ENCODE results near the gene PTPN12.
"Not testable (repeated sequence)": the region's sequence is repeated elsewhere in the genome, so short reads cannot be mapped to it uniquely, and the experiment has no call there.

Gene PTPN12

DNA sequence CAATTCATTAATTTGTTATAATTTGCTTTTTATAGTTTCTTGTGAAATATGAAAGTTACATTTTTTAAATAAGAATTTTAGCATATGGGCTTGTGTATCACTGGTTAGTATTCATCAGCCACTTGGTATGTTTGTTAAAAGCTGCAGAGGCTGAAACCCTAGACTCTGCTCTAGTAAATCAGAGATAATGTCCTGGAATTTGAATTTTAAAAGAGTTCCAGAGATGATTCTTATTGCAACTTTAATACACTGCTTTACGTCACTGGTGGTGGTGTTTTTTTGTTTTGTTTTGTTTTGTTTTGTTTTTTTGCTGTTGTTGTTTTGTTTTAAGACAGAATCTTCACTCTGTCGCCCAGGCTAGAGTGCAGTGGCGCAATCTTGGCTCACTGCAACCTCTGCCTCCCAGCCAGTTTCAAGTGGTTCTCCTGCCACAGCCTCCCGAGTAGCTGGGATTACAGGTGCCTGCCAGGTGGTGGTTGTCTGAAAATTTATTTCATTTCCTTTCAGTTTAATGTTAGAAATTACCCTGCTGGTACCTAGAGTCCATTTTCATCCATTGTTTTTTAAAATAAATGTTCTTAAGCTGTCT lies 43.8 kb downstream of the PTPN12 start:
- no peak for DNase-seq

DNA sequence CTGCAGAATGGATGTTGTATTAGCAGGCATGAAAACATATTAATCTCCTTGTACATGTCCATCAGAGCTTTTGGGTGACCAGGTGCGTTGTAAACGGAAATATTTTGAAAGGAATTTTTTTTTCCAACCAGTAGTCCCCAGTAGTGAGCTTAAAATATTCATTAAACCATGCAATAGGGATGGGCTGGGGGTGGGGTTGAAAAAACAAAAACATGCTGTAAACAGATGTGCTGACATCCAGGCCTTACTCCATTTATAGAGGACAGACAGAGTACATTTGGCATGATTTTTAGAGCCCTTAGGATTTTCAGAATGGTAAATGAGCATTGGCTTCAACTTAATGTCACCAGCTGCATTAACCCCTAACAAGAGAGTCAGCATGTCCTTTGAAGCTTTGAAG lies 50.2 kb downstream of the PTPN12 start:
- DNase-seq, result no peak

DNA sequence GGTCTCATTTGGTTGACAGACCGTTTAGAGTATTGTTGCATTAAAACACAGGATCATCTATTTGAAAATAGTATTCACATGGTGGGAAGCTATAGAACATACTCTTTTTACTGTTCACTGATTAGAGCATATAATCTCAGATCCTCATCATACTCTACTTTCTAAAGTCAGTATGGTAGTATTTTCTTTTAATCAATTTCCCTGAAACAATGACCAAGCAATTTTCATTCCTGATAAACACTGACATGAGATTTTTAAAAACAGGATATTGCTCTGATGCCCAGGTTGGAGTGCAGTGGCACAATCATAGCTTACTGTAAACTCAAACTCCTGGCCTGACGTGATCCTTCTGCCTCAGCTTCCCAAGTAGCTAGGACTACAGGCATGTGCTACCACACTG lies 63.9 kb downstream of the PTPN12 start:
- DNase-seq, result no peak

DNA sequence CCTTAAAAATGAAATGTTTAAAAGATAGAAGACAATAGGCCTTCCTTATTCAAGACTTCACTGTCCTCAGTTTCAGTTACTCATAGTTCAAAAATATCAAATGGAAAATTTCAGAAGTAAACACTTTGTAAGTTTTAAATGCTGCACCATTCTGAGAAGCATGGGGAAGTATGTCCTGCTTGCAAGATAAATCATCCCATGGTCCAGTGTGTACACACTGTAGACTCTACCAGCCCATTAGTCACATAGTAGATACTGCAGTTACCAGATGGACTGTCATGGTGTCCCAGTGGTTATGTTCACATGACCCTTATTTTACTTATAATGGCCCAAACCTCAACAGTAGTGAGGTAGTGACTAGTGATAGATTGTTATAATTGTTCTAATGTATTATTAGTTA lies 69.5 kb downstream of the PTPN12 start:
- DNase-seq, result no peak

DNA sequence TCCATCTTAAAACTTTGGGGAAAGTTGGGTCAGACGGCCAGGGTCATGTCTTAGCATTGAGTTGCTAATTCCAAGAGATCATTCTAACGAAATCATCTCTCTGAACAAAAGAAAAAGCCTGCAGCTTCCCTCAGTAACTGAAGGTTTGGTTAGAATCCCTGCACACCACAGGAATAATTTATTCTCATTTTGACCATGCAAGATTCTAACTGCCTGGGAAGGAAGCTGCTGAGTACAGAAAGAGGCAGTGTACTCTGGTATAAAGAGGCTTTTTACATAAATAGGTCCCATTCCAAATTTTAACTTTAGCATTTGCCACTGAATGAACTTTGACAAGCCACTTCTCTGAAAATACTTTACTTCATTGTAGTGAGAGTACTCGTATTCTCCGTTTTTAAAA lies 82.2 kb downstream of the PTPN12 start:
- DNase-seq, result no peak

DNA sequence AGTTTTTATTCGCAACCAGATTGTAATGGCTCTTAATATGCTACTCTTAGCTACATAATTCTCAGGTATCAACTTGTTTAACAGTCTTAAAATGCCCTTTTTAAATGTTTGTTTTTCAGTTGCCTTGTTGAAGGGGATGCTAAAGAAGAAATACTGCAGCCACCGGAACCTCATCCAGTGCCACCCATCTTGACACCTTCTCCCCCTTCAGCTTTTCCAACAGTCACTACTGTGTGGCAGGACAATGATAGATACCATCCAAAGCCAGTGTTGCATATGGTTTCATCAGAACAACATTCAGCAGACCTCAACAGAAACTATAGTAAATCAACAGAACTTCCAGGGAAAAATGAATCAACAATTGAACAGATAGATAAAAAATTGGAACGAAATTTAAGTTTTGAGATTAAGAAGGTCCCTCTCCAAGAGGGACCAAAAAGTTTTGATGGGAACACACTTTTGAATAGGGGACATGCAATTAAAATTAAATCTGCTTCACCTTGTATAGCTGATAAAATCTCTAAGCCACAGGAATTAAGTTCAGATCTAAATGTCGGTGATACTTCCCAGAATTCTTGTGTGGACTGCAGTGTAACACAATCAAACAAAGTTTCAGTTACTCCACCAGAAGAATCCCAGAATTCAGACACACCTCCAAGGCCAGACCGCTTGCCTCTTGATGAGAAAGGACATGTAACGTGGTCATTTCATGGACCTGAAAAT lies 89.7 kb downstream of the PTPN12 start:
- DNase-seq, result no peak

DNA sequence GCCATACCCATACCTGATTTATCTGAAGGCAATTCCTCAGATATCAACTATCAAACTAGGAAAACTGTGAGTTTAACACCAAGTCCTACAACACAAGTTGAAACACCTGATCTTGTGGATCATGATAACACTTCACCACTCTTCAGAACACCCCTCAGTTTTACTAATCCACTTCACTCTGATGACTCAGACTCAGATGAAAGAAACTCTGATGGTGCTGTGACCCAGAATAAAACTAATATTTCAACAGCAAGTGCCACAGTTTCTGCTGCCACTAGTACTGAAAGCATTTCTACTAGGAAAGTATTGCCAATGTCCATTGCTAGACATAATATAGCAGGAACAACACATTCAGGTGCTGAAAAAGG lies 90.2 kb downstream of the PTPN12 start:
- no peak for DNase-seq

DNA sequence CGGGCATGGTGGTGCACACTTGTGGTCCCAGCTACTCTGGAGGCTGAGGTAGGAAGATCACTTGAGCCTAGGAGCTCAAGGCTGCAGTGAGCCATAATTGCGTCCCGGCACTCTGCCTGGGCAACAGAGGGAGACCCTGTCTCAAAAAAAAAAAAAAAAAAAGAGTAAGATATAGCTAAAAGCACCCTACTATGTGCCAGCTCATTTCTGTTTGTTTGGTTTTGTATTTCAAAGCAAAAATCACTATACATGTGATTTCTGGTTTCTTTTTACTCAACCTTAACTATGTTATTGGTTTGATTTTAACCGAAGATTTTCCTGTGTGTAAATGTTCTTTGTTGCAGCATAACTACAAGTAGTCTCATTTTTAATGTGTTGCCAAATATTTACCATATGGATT lies 92.7 kb downstream of the PTPN12 start:
- no peak for DNase-seq

DNA sequence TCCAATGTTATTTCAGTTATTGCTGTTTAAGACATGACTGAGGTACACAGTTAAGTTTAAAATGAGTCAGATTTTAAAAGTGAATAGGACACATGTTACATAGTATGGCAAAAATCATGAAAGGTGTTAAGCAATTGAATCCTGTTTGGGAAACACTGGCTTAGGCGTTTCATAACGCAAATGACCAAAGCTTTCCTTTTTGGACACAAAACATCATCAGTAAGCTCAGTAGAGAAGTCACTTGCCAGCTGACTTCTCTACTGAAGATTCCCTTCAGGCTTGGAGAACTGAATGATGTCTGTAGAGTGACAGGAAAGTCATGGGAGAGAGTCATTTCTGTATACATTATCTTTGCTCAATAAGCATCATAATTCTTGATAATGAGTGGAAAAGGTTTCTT lies 94.7 kb downstream of the PTPN12 start:
- DNase-seq, result no peak

DNA sequence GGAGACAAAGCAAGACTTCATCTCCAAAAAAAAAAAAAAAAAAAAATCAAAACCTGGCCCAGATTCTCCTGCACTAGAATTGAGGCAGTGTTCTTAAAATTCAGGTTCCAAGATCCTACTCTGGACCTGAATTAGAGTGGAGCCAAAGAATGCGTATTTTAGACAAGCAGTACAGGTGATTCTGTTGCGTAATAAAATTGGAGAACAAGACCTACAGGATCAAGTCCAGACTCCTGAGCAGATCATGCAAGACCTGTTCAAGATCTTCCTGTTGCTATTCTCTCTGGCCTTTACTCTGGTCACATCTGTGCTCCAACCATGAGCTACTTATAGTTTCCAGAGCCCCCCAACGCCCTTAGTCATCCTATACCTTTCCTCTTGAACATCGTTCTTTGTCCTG lies 107.7 kb downstream of the PTPN12 start:
- DNase-seq, result no peak

DNA sequence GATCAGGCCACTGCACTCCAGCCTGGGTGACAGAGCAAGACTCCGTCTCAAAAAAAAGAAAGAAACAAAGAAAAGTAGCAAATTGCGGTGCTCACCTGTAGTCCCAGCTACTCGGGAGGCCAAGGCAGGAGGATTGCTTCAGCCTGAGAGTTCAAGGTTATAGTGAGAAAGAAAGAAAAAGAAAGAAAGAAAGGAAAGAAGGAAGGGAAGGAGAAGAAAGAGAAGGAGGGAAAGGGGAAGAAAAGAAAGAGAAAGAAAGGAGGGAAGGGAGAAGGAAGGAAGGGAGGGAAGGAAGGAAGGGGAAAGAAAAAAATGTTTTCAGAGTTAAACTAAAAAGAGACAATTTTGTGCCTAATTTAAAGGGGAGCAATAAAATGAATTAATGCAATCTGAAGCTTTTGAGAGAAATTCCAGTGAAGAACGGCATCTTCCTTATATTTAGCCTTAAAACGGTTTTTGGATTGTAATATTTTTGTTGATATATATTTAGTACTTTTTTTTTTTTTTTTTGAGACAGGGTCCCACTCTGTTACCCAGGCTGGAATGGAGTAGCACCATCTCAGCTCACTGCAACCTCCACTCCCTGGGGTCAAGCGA lies 111.7 kb downstream of the PTPN12 start:
- DNase-seq, result no peak

DNA sequence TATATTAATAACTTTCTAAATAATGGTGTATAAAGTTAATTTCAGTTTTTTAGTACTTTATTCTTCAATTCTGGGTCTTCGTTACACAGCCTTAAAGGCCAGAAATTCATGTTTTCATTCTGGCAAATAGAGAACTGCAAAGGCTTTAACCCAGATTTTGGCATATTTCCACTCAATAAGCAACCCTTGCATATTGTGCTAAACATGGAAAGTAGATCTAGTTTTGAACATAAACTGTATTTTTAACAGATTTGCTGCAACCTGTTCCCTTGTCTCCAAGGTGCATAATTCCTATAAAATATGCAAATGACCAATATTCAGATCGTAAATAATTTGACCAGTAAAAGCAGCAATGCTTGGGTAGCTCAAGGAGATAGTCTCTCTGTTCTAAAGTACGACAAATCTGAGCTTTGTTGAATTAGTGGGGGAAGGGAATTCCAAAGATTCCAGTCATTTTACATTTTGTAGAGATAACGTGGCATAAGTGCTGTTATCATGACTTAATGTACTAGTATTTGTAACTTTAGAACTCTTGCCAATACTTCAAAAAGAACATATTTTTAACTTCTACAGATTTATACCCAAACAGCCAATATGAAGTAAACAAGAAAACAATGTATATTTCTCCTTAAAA lies 112.7 kb downstream of the PTPN12 start:
- DNase-seq, result no peak

DNA sequence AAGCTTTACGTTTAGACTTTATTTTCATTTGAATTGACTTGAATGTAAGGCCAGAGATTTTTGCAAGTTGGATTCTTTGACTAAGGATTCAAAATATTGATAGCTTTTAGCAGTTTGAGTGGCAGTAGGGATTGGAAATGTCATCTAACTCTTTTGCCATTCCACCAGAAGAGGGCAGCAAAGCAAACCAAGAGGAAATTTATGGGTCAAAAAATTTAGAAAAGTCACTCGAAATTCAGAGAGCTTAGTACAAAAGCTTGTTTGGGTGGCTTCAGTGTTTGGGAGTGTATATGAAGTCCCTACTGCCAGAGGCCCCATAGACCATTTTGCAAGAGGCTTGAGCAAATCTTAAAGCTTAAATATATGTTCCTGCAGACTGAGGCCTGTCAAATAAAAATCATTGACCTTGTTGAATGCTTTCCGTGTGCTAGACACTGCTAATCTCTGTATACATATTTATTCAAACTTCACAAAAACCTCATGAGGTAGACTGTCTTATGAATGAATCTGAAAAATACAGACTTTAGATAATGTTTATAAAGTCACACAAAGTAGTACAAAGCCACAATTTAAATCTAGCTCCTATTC lies 114.6 kb downstream of the PTPN12 start:
- no peak for DNase-seq

DNA sequence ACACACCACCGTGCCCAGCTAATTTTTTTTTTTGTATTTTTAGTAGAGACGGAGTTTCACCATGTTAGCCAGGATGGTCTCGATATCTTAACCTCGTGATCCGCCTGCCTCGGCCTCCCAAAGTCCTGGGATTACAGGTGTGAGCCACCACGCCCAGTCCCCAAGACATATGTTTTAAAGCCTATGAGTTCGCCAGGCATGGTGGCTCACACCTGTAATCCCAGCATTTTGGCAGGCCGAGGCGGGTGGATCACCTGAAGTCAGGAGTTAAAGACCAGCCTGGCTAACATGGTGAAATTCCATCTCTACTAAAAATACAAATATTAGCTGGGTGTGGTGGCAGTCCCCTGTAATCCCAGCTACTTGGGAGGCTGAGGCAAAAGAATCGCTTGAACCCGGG lies 115.7 kb downstream of the PTPN12 start:
- not testable (repeated sequence) for DNase-seq

DNA sequence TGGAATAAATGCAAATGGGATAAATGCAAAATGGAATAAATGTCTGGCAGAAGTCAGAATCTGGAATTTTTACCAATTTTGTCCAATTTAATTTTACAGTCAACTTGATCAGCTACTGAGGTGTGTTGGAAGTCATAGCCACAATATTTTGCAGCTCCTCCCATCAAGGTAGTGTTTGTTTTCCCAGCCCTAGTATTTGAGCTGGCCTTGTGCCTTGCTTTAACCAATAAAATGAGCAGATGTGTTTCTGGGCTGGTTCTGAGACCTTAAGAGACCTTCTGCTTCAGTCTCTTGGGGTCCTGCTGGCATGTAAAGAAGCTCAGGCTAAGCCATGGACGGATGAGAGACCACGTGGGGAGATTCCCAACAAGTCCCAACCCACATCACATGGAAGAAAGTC lies 116.5 kb downstream of the PTPN12 start:
- DNase-seq, result no peak

DNA sequence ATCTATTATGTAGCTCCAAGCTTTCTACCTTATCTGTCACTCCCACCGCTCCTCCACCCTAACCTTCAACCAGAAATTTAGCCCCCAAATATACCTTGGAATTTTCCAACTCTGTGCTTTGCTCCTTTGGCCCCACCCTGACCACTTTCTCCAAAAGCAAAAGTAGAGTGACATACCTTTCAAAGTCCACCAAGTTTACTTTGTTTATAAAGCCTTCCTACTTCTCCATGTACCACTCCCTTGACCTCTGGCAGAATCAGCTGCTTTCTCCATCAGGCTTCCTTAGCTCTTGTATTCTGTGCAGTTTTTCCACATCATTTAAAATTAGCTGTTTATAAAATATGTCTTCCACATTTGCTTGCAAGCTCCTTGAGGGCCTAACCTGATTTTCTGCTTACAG lies 118.3 kb downstream of the PTPN12 start:
- no peak for DNase-seq

DNA sequence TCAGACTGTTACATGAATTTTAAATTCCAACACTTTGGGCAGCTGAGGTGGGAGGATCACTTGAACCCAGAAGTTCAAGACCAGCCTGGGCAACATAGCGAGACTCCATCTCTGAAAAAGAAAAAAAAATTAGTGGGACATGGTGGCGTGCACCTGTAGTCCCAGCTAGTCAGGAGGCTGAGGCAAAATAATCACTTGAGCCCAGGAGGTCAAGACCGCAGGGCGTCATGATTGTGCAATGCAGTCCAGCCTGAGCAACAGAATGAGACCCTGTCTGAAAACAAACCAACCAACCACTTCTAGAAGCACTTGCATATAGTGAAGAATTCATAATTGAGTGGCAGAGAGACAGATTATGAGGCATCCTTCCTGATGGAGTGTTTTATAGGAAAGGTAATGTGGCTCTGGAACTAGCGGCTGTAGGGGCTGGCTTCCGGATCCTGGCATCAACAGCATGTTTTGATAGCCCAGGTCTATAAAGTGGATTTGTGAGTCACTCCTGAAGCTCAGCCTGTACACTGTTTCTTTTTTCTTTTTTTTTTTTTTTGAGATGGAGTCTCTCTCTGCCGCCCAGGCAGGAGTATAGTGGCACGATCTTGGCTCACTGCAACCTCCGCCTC lies 118.9 kb downstream of the PTPN12 start:
- no peak for DNase-seq

DNA sequence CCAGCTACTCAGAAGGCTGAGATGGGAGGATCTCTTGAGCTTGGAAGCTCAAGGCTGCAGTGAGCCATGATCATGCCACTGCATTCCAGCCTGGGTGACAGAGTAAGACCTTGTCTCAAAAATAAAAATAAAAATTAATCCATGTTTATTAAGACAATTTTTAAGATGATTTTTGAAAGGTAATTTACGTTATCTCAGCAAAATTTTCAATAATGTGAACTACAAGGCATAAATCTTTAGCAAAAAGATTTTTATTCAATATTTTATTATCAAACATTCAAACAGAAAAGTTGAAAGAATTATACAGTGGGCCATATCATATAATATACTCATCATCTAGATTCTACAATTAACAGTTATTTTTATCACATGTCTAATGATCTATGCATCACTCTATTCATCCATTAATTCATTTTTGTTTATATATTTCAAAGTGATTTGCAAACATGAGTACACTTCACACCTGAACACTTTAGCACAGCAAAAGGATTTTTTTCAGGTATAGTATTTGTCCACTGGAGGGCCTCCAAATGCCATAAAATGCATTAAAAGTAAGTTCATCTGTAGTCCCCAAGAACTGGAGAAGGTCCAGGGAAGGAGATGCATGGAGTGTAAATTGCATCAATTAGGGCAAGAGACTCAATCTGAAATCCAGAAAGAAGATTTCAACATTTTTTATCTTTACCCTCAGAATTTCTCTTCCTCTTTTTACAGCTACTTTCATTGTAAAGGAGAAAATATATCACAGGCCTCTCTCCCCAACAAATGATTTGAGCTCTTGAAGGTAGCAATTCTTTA lies 120.5 kb downstream of the PTPN12 start:
- no peak for DNase-seq

DNA sequence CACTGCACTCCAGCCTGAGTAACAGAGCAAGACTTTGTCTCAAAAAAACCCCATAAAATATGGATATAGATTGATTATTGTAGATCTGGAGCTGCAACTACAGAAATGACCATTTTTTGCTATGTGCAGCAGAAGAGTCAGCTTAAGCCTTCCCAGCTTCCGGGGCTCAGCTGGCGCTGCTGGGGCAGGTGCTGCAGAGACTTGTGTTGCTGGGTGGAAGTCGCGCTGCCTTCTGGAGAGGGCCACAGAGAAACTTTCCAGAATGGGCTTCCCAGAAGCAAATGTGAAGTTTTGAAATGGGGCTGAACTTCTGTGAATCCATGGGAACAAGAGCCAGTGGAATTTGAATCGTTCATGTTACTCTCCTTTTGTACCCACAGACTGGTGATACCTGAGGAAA lies 121.8 kb downstream of the PTPN12 start:
- DNase-seq, result no peak

DNA sequence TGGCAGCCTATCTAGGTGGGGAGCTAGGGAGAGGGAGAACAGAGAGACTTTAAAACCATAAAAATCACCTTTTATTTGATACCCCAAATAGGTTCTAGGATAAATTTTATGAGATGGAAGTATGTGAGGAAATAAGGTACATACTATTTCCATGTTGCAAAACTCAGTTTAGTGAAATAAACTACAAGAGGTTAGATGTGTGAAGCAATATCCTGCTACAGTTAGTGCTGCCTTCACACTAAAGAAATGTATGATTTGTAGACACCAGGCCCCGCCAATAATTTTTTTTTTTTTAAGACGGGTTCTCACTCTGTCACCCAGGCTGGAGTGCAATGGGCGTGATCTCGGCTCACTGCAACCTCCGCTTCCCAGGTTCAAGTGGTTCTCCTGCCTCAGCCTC lies 124.7 kb downstream of the PTPN12 start:
- no peak for DNase-seq

DNA sequence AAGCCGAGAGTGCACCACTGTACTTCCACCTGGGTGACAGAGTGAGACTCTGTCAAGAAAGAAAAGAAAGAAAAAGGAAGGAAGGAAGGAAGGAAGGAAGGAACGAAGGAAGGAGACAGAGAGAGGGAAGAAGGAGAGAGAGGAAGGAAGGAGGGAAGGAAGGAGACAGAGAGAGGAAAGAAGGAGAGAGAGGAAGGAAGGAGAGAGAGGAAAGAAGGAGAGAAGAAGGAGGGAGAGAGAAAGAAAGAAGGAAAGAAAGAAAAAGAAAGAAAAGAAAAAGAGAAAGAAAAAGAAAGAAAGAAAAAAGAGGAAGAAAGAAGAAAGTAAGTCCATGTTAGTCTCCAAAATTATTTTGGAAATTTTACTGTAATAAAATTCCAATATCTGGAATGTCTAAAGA lies 125.8 kb downstream of the PTPN12 start:
- no peak for DNase-seq

DNA sequence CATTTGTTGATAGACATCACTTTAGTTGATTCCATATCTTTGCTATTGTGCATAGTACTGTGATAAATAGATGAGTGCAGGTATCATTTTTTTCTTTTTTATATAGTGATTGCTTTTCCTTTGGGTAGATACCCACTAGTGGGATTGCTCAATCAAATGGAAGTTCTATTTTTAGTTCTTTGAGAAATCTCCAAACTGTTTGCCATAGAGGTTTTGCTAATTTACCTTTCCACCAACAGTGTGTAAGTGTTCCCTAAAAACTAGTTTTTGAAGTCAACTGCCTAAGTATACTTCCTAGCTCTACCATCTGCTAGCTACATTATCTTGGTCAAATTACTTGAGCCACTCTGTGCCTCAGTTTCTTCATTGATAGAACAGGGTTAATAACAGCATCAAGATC lies 127.6 kb downstream of the PTPN12 start:
- no peak for DNase-seq

DNA sequence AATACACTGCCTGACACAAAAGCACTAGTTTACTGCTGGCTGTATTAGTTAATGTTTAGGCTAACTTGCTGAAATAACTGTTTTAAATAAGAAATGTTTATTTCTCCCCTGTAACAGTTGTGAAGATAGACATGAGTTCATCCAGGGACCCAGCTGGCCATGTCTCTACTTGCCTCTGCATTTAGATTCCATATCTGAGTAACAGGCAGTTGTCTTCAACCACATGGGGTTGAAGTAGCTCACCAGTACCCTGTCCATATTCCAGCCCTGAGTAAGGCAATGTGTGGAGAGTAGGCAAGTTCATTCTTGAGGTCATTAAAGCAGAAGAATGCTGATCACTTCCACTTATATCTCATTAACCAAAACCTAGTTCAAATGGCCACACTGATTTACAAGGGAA lies 128.1 kb downstream of the PTPN12 start:
- DNase-seq, result no peak

Measured in 8988T (cell line).